Neural cell (in vitro differentiated cells): Measurements from ENCODE around the gene CHAF1B. TPM values are rescaled to one million over a fixed set of nuclear protein-coding genes. Genes with fewer than 3 reads are reported as not detected.

Source experiments
- H2AFZ ChIP-seq: fragments of 200-600, 300-800 bp; sonication (generic), shearing (Covaris generic); 2 replicates; pipeline ENCODE4 v1.6.0; 2014; ENCODE audit warnings: low read depth, mild to moderate bottlenecking, antibody characterized with exemption, low read length, moderate library complexity
- H3F3A ChIP-seq: fragments of 200-600 bp; shearing (Covaris generic); 2 replicates; pipeline ENCODE4 v1.6.1; 2016; ENCODE audit warnings: mild to moderate bottlenecking, moderate library complexity, mixed read lengths, antibody characterized with exemption, low read length; ENCODE audit not compliant: insufficient read depth, poor library complexity, severe bottlenecking
- H3K27ac ChIP-seq: fragments of 200-600, 300-800 bp; sonication (generic), shearing (Covaris generic); 2 replicates; pipeline ENCODE4 v1.5.1; 2014; ENCODE audit warnings: mild to moderate bottlenecking, low read length, moderate library complexity
- H3K27me3 ChIP-seq: fragments of 300-800, 200-600 bp; sonication (generic), shearing (Covaris generic); 2 replicates; pipeline ENCODE4 v1.6.0; 2014; ENCODE audit warnings: mild to moderate bottlenecking, low read depth, low read length, moderate library complexity; ENCODE audit not compliant: insufficient read depth
- H3K36me3 ChIP-seq: fragments of 300-800, 200-600 bp; sonication (generic), shearing (Covaris generic); 2 replicates; pipeline ENCODE4 v1.5.1; 2014; ENCODE audit warnings: mild to moderate bottlenecking, antibody characterized with exemption, low read length, moderate library complexity; ENCODE audit not compliant: insufficient read depth
- H3K4me2 ChIP-seq: fragments of 300-800, 200-600 bp; sonication (generic), shearing (Covaris generic); 2 replicates; pipeline ENCODE4 v1.6.0; 2014; ENCODE audit warnings: mild to moderate bottlenecking, low read length
- H3K4me3 ChIP-seq: fragments of 300-800, 200-600 bp; sonication (generic), shearing (Covaris generic); 2 replicates; pipeline ENCODE4 v1.5.1; 2014; ENCODE audit warnings: mild to moderate bottlenecking, low read length, moderate library complexity
- H3K79me2 ChIP-seq: fragments of 200-600 bp; shearing (Covaris generic); replicated peaks from 2 replicates; pipeline ENCODE4 v1.6.0; 2014; ENCODE audit warnings: mild to moderate bottlenecking, low read length, moderate library complexity; ENCODE audit not compliant: insufficient read depth
- H3K9ac ChIP-seq: fragments of 300-800, 200-600 bp; sonication (generic), shearing (Covaris generic); 2 replicates; pipeline ENCODE4 v1.6.1; 2016; ENCODE audit warnings: mild to moderate bottlenecking, low read length, mixed read lengths
- H3K9me2 ChIP-seq: fragments of 200-600 bp; shearing (Covaris generic); 2 replicates; pipeline ENCODE4 v1.6.1; 2016; ENCODE audit warnings: mild to moderate bottlenecking, low read length, mixed read lengths; ENCODE audit not compliant: insufficient read depth
- H3K9me3 ChIP-seq: fragments of 200-600, 300-800 bp; sonication (generic), shearing (Covaris generic); 2 replicates; pipeline ENCODE4 v1.6.1; 2016; ENCODE audit warnings: mild to moderate bottlenecking, mixed run types, low read length, moderate library complexity, mixed read lengths
- H4K20me1 ChIP-seq: fragments of 200-600 bp; shearing (Covaris generic); 2 replicates; pipeline ENCODE4 v1.6.1; 2016; ENCODE audit warnings: mild to moderate bottlenecking, mixed run types; ENCODE audit not compliant: insufficient read depth
- CTCF ChIP-seq: fragments of 450-650 bp; IDR thresholded peaks from 2 replicates; pipeline ENCODE4 v1.5.1; 2014; ENCODE audit warnings: antibody characterized with exemption, mild to moderate bottlenecking, moderate library complexity; ENCODE audit not compliant: poor library complexity, severe bottlenecking
- EP300 ChIP-seq: fragments of 450-650 bp; conservative IDR thresholded peaks from 2 replicates; pipeline ENCODE4 v1.6.1; 2014; ENCODE audit warnings: antibody characterized with exemption, mild to moderate bottlenecking, moderate library complexity; ENCODE audit not compliant: poor library complexity, severe bottlenecking
- EZH2 ChIP-seq: fragments of 200-600, 300-800 bp; shearing (Covaris generic), sonication (generic); IDR thresholded peaks from 2 replicates; pipeline ENCODE4 v1.6.1; 2014; ENCODE audit warnings: antibody characterized with exemption, low read length, borderline replicate concordance, mild to moderate bottlenecking; ENCODE audit not compliant: insufficient read depth, poor library complexity, severe bottlenecking
- MXI1 ChIP-seq: fragments of 450-650 bp; conservative IDR thresholded peaks from 2 replicates; pipeline ENCODE4 v1.6.1; 2014; ENCODE audit warnings: antibody characterized with exemption, mild to moderate bottlenecking; ENCODE audit not compliant: poor library complexity, severe bottlenecking
- POLR2AphosphoS5 ChIP-seq: IDR thresholded peaks from 2 replicates; pipeline ENCODE4 v1.6.1; 2012
- RAD21 ChIP-seq: fragments of 450-650 bp; conservative IDR thresholded peaks from 2 replicates; pipeline ENCODE4 v1.6.1; 2014; ENCODE audit warnings: antibody characterized with exemption, mild to moderate bottlenecking, moderate library complexity
- SMC3 ChIP-seq: fragments of 450-650 bp; conservative IDR thresholded peaks from 2 replicates; pipeline ENCODE4 v1.6.1; 2014; ENCODE audit warnings: antibody characterized with exemption, mild to moderate bottlenecking, moderate library complexity; ENCODE audit not compliant: poor library complexity
- TAF1 ChIP-seq: IDR thresholded peaks from 2 replicates; pipeline ENCODE4 v1.6.1; 2012; ENCODE audit warnings: low read depth
- polyA plus RNA-seq: library from polyadenylated mRNA; depleted of rRNA; stranded (reverse); fragments of >200 nt; gene quantifications from 2 replicates; pipeline ENCODE4 v1.2.3, GENCODE V29; 2014
- TF ChIP-seq, protein P1 (sequence below): IDR thresholded peaks from 2 replicates; pipeline ENCODE4 v1.6.1; 2012; ENCODE audit warnings: borderline replicate concordance

CHAF1B gene
- polyA plus RNA-seq, 1 donor from 2014 or later = 0.72 TPM

GRCh38 chr21:36437745-36438128 is 52.5 kb downstream of the CHAF1B start:
- Histone ChIP-seq H3K9ac (no peak overlapping the region), H3K36me3 (no peaks in the 10 kb centered on the region), H2AFZ (no peak overlapping the region), H4K20me1 (no peaks in the 10 kb centered on the region), H3K79me2 (no peaks in the 10 kb centered on the region), H3K9me2 (no peaks in the 10 kb centered on the region), H3K27me3 (no peaks in the 10 kb centered on the region), H3K4me3 (no peak overlapping the region), H3K27ac (no peak overlapping the region), H3F3A (no peaks in the 10 kb centered on the region), H3K9me3 (no peaks in the 10 kb centered on the region), H3K4me2 (no peak overlapping the region)
- TF ChIP-seq POLR2AphosphoS5 = no peak
- TF ChIP-seq TAF1 = no peak
- TF ChIP-seq RAD21 = no peak
- TF ChIP-seq CTCF = no peak
- TF ChIP-seq MXI1 = no peak
- TF ChIP-seq, protein P1, sequence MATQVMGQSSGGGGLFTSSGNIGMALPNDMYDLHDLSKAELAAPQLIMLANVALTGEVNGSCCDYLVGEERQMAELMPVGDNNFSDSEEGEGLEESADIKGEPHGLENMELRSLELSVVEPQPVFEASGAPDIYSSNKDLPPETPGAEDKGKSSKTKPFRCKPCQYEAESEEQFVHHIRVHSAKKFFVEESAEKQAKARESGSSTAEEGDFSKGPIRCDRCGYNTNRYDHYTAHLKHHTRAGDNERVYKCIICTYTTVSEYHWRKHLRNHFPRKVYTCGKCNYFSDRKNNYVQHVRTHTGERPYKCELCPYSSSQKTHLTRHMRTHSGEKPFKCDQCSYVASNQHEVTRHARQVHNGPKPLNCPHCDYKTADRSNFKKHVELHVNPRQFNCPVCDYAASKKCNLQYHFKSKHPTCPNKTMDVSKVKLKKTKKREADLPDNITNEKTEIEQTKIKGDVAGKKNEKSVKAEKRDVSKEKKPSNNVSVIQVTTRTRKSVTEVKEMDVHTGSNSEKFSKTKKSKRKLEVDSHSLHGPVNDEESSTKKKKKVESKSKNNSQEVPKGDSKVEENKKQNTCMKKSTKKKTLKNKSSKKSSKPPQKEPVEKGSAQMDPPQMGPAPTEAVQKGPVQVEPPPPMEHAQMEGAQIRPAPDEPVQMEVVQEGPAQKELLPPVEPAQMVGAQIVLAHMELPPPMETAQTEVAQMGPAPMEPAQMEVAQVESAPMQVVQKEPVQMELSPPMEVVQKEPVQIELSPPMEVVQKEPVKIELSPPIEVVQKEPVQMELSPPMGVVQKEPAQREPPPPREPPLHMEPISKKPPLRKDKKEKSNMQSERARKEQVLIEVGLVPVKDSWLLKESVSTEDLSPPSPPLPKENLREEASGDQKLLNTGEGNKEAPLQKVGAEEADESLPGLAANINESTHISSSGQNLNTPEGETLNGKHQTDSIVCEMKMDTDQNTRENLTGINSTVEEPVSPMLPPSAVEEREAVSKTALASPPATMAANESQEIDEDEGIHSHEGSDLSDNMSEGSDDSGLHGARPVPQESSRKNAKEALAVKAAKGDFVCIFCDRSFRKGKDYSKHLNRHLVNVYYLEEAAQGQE = no peak
- TF ChIP-seq SMC3 = no peak
- no peak for TF ChIP-seq EP300

DNA sequence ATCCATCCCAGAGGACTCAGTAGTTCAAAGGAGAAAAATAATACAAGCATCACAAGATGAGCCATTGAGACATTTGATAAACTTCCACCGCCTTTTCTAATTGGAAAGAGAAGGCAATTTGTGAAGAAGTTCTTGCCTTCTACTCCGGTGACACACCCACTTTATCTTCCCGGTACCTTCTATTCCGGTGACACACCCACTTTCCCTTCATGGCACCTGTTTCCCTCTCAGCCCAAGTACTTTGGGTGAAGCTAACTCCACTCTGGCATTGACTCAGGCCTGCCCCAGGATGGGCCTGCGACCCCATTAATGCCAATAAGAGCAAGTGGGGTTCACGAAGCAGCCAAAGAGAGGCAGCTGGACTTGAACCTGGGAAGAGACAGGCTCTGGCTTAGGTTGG is 56.5 kb downstream of the CHAF1B start:
- H3K27me3 ChIP-seq = no peaks in the 10 kb centered on the region
- no peaks in the 10 kb centered on the region for H3K9me3 ChIP-seq
- H3K9ac ChIP-seq = no peak overlapping the region
- H3K9me2 ChIP-seq = no peaks in the 10 kb centered on the region
- no peaks in the 10 kb centered on the region for H3K79me2 ChIP-seq
- no peak overlapping the region for H3K27ac ChIP-seq
- no peak overlapping the region for H2AFZ ChIP-seq
- H3K4me3 ChIP-seq = no peak overlapping the region
- H4K20me1 ChIP-seq = no peaks in the 10 kb centered on the region
- H3K36me3 ChIP-seq = no peaks in the 10 kb centered on the region
- TF ChIP-seq RAD21 (no peak), MXI1 (no peak), POLR2AphosphoS5 (no peak), CTCF (no peak), TAF1 (no peak), SMC3 (no peak), EP300 (no peak), EZH2 (no peak)
- TF ChIP-seq, protein P1 = no peak
- H3K4me2 ChIP-seq = no peak overlapping the region
- H3F3A ChIP-seq = no peaks in the 10 kb centered on the region
